SK-N-SH (cell line): ENCODE measurements around the gene BMP8A. TPM values are rescaled to one million over a fixed set of nuclear protein-coding genes. Genes with fewer than 3 reads are reported as not detected.
"Not testable (repeated sequence)": the region's sequence is repeated elsewhere in the genome, so short reads cannot be mapped to it uniquely, and the experiment has no call there.

Source experiments
- CTCF ChIA-PET: fragments of 300-600, 350-600 bp; formaldehyde crosslinking; extraction: SDS; loops from one replicate; lab custom pipeline; 2021; lab: Yijun Ruan, JAX
- POLR2A ChIA-PET: fragments of 350-600 bp; sonication (Branson Sonifier 250); formaldehyde crosslinking; extraction: SDS; loops from one replicate; lab custom pipeline; 2020; ENCODE audit warnings: antibody characterized with exemption, inconsistent platforms; lab: Yijun Ruan, JAX
- DNase-seq: peaks from one replicate; pipeline ENCODE4 v3.0.0; 2012
- H2AFZ ChIP-seq: fragments of 200-600 bp; sonication (generic); 2 replicates; pipeline ENCODE4 v1.8.1; 2016; ENCODE audit warnings: antibody characterized with exemption, mild to moderate bottlenecking, low read depth
- H3F3A ChIP-seq: fragments of 200-600 bp; sonication (generic); replicated peaks from 2 replicates; pipeline ENCODE3; 2016; ENCODE audit warnings: antibody characterized with exemption, mild to moderate bottlenecking; ENCODE audit not compliant: insufficient read depth
- H3K27ac ChIP-seq, 2 experiments: fragments of 200-500 bp in 1 of 2; fragments of 200-600 bp in 1 of 2; sonication (Bioruptor generic) in 1 of 2; sonication (generic), shearing (Covaris generic) in 1 of 2; 2 replicates each; pipeline versions ENCODE4 v1.5.1 to v1.6.1; 2014 to 2016; ENCODE audit warnings: low read depth in 2 of 2, inconsistent platforms in 1 of 2, low read length in 1 of 2, mild to moderate bottlenecking in 1 of 2, mixed read lengths in 1 of 2
- H3K27me3 ChIP-seq: fragments of 200-600 bp; sonication (generic), shearing (Covaris generic); 2 replicates; pipeline ENCODE4 v1.6.1; 2016; ENCODE audit warnings: mixed run types; ENCODE audit not compliant: insufficient read depth
- H3K36me3 ChIP-seq, 2 experiments: fragments of 200-500 bp in 1 of 2; fragments of 200-600 bp in 1 of 2; sonication (Bioruptor generic) in 1 of 2; sonication (generic) in 1 of 2; replicated peaks in 1 of 2; 2 replicates each; pipeline versions ENCODE3 to v1.5.1; 2014 to 2016; ENCODE audit warnings: low read length in 1 of 2, mild to moderate bottlenecking in 1 of 2; ENCODE audit not compliant: insufficient read depth in 2 of 2, control insufficient read depth in 1 of 2
- H3K4me1 ChIP-seq, 2 experiments: fragments of 200-500 bp in 1 of 2; fragments of 200-600 bp in 1 of 2; sonication (Bioruptor generic) in 1 of 2; sonication (generic), shearing (Covaris generic) in 1 of 2; 2 replicates each; pipeline versions ENCODE4 v1.5.1 to v1.6.1; 2014 to 2016; ENCODE audit warnings: low read depth in 1 of 2, low read length in 1 of 2, mixed run types in 1 of 2; ENCODE audit not compliant: insufficient read depth in 2 of 2, control insufficient read depth in 1 of 2
- H3K4me2 ChIP-seq: fragments of 200-600 bp; sonication (generic), shearing (Covaris generic); 2 replicates; pipeline ENCODE4 v1.6.1; 2017; ENCODE audit warnings: mixed run types
- H3K4me3 ChIP-seq, 2 experiments: fragments of 200-500 bp in 1 of 2; fragments of 200-600 bp in 1 of 2; sonication (Bioruptor generic) in 1 of 2; sonication (generic), shearing (Covaris generic) in 1 of 2; 2 replicates each; pipeline versions ENCODE4 v1.5.1 to v1.8.1; 2014 to 2016; ENCODE audit warnings: low read depth in 2 of 2, inconsistent platforms in 1 of 2, low read length in 1 of 2, mild to moderate bottlenecking in 1 of 2, mixed read lengths in 1 of 2, moderate library complexity in 1 of 2
- H3K79me2 ChIP-seq: fragments of 200-600 bp; sonication (generic); 2 replicates; pipeline ENCODE4 v1.8.1; 2017; ENCODE audit warnings: mild to moderate bottlenecking; ENCODE audit not compliant: insufficient read depth
- H3K9ac ChIP-seq: fragments of 200-600 bp; sonication (generic); 2 replicates; pipeline ENCODE4 v1.6.1; 2017; ENCODE audit warnings: mixed run types
- H3K9me2 ChIP-seq: fragments of 200-600 bp; sonication (generic); 2 replicates; pipeline ENCODE4 v1.6.1; 2017; ENCODE audit warnings: mixed run types
- H3K9me3 ChIP-seq: fragments of 200-600 bp; sonication (generic); 2 replicates; pipeline ENCODE4 v1.6.1; 2017; ENCODE audit warnings: mixed run types, mild to moderate bottlenecking, moderate library complexity
- H4K20me1 ChIP-seq: fragments of 200-600 bp; sonication (generic); 2 replicates; pipeline ENCODE4 v1.6.1; 2017; ENCODE audit warnings: mild to moderate bottlenecking, mixed run types; ENCODE audit not compliant: insufficient read depth
- EZH2phosphoT487 ChIP-seq: fragments of 200-600 bp; sonication (generic); IDR thresholded peaks from 2 replicates; pipeline ENCODE4 v1.6.1; 2017; ENCODE audit warnings: low read depth, mixed run types, mild to moderate bottlenecking, antibody characterized with exemption, moderate library complexity, borderline replicate concordance
- FOSL2 ChIP-seq: IDR thresholded peaks from 2 replicates; pipeline ENCODE4 v1.4.0; 2012; ENCODE audit warnings: low read depth, mild to moderate bottlenecking, moderate library complexity, borderline replicate concordance
- GABPA ChIP-seq: IDR thresholded peaks from 2 replicates; pipeline ENCODE4 v1.4.0; 2012; ENCODE audit warnings: low read depth, mild to moderate bottlenecking
- GATA2 ChIP-seq: sonication (generic); formaldehyde crosslinking; IDR thresholded peaks from 2 replicates; pipeline ENCODE4 v1.5.0; 2020; ENCODE audit warnings: mild to moderate bottlenecking, missing genetic modification reagents
- JUND ChIP-seq: IDR thresholded peaks from 2 replicates; pipeline ENCODE4 v1.4.0; 2012
- MXI1 ChIP-seq: IDR thresholded peaks from 2 replicates; pipeline ENCODE4 v1.6.1; 2012; ENCODE audit warnings: mild to moderate bottlenecking, low read depth, low read length, improper control_type of control experiment
- NFIC ChIP-seq: IDR thresholded peaks from 2 replicates; pipeline ENCODE4 v1.4.0; 2012; ENCODE audit warnings: borderline replicate concordance
- PBX3 ChIP-seq: IDR thresholded peaks from 2 replicates; pipeline ENCODE4; 2012
- RCOR1 ChIP-seq: fragments of 150-350 bp; IDR thresholded peaks from 2 replicates; pipeline ENCODE4 v1.6.1; 2017; ENCODE audit warnings: antibody characterized with exemption, low read length
- REST ChIP-seq: IDR thresholded peaks from 2 replicates; pipeline ENCODE4 v1.6.1; 2012; ENCODE audit warnings: mild to moderate bottlenecking, low read depth, low read length, moderate library complexity
- RFX5 ChIP-seq: IDR thresholded peaks from 2 replicates; pipeline ENCODE4 v1.6.1; 2012; ENCODE audit warnings: mild to moderate bottlenecking, improper control_type of control experiment, low read length
- SIN3A ChIP-seq: IDR thresholded peaks from 2 replicates; pipeline ENCODE4 v1.6.1; 2012; ENCODE audit warnings: low read depth, mild to moderate bottlenecking, low read length, moderate library complexity, borderline replicate concordance
- TAF1 ChIP-seq: IDR thresholded peaks from 2 replicates; pipeline ENCODE4 v1.6.1; 2012; ENCODE audit warnings: low read depth, mild to moderate bottlenecking, low read length, moderate library complexity, borderline replicate concordance
- USF2 ChIP-seq: fragments of 150-350 bp; IDR thresholded peaks from 2 replicates; pipeline ENCODE4 v1.6.1; 2017; ENCODE audit warnings: antibody characterized with exemption, low read length, low read depth, borderline replicate concordance
- WGBS: methylation state at CpG from one replicate; pipeline ENCODE4 v1.1.6; 2017; ENCODE audit warnings: low lambda C conversion rate; 5-methylcytosine and 5-hydroxymethylcytosine counted together
- polyA plus RNA-seq, 3 experiments: library from polyadenylated mRNA; depleted of rRNA; stranded (reverse); fragments of >200 nt; gene quantifications; 2 replicates each; pipeline ENCODE4 v1.2.3, GENCODE V29; 2012

BMP8A gene
- polyA plus RNA-seq, 1 of the 3 experiments (the other 2 are of a cell fraction) = 0.16 TPM

- WGBS = 92% methylated on average over 7 of the region's 13 CpGs
- H3K27me3 ChIP-seq, POLR2A ChIA-PET, H3K4me2 ChIP-seq, H4K20me1 ChIP-seq, H3K9me2 ChIP-seq, H2AFZ ChIP-seq, H3K9me3 ChIP-seq, DNase-seq, H3K9ac ChIP-seq, H3K36me3 ChIP-seq, H3K4me1 ChIP-seq, H3K4me3 ChIP-seq, H3K27ac ChIP-seq, H3K79me2 ChIP-seq: not testable (repeated sequence)
- CTCF ChIA-PET = interaction anchor here (0.9 kb wide), 1 partner anchor 301 kb away, joined by 3 read pairs; no protein-coding TSS in a partner anchor
- H3F3A ChIP-seq = peaks cover 15% of the 10 kb centered on the region
Measured at GRCh38 chr1:39493043-39493810, 1.8 kb downstream of the BMP8A start.

GRCh38 chr1:39494671-39495410 lies 3.4 kb downstream of the BMP8A start:
- POLR2A ChIA-PET = no interaction called here

More at GRCh38 chr1:39494671-39495410, 3.4 kb downstream of the BMP8A start:
- no peak overlapping the region for H3K4me3 ChIP-seq
- 94% methylated on average over 6 of the region's 14 CpGs for WGBS
- H2AFZ ChIP-seq = no peak overlapping the region
- TF ChIP-seq FOSL2 (no peak), NFIC (no peak), RFX5 (no peak), MXI1 (no peak), PBX3 (no peak), TAF1 (no peak), JUND (no peak), EZH2phosphoT487 (no peak), GATA2 (CRISPR knock-in tag) (no peak), SIN3A (no peak), USF2 (no peak), GABPA (no peak), REST (no peak), RCOR1 (no peak)
- no peaks in the 10 kb centered on the region; the same call in 1 of the 2 replicates for H3K27me3 ChIP-seq
- no peaks in the 10 kb centered on the region; a peak in 1 of 4 replicates for H3K4me1 ChIP-seq
- no peaks in the 10 kb centered on the region for H3K79me2 ChIP-seq
- no peaks in the 10 kb centered on the region for H3K9me3 ChIP-seq
- no peaks in the 10 kb centered on the region for H4K20me1 ChIP-seq
- no peaks in the 10 kb centered on the region for H3K36me3 ChIP-seq
- H3K9ac ChIP-seq = no peak overlapping the region
- no peak for DNase-seq
- no peak overlapping the region for H3K4me2 ChIP-seq
- no peak overlapping the region for H3K27ac ChIP-seq
- no peaks in the 10 kb centered on the region for H3K9me2 ChIP-seq
- CTCF ChIA-PET = interaction anchor here (0.6 to 1.1 kb wide), 2 partner anchors 17 to 44 kb away, joined by 3 to 4 read pairs; no protein-coding TSS in a partner anchor
- peaks cover 3% of the 10 kb centered on the region for H3F3A ChIP-seq
